Activated naive CD8-positive, alpha-beta T cell treated with anti-CD3 and anti-CD28 coated beads for 36 hours (primary cell): Measurements from ENCODE around the gene CRYBB1. TPM values are rescaled to one million over a fixed set of nuclear protein-coding genes. Genes with fewer than 3 reads are reported as not detected.
A peak's percentile ranks its signal among the peaks of the same experiment; 100 is the strongest.
"Not testable (repeated sequence)": the region's sequence is repeated elsewhere in the genome, so short reads cannot be mapped to it uniquely, and the experiment has no call there.

Experiments
- DNase-seq: peaks from one replicate; pipeline ENCODE4 v3.0.0; 2021
- H3K27ac Mint-ChIP-seq: one replicate; pipeline ENCODE4 v1.8.0; 2022; ENCODE audit warnings: mild to moderate bottlenecking, moderate library complexity, mixed read lengths
- H3K27me3 Mint-ChIP-seq: one replicate; pipeline ENCODE4 v1.8.0; 2022; ENCODE audit warnings: mild to moderate bottlenecking, mixed read lengths
- H3K36me3 Mint-ChIP-seq: one replicate; pipeline ENCODE4 v1.8.0; 2021; ENCODE audit warnings: mild to moderate bottlenecking, mixed read lengths
- H3K4me1 Mint-ChIP-seq: one replicate; pipeline ENCODE4 v1.8.0; 2021; ENCODE audit warnings: mixed read lengths
- H3K4me3 Mint-ChIP-seq: one replicate; pipeline ENCODE4 v1.8.0; 2022; ENCODE audit warnings: mild to moderate bottlenecking, moderate library complexity, mixed read lengths
- H3K9me3 Mint-ChIP-seq: one replicate; pipeline ENCODE4 v1.8.0; 2022; ENCODE audit warnings: mixed read lengths
- total RNA-seq, 2 experiments: library from RNA; stranded (reverse); gene quantifications; one replicate each; pipeline ENCODE4 v1.2.3, GENCODE V29; 2021

Gene CRYBB1
- total RNA-seq, 2 experiments from 2014 or later, result not detected

DNA sequence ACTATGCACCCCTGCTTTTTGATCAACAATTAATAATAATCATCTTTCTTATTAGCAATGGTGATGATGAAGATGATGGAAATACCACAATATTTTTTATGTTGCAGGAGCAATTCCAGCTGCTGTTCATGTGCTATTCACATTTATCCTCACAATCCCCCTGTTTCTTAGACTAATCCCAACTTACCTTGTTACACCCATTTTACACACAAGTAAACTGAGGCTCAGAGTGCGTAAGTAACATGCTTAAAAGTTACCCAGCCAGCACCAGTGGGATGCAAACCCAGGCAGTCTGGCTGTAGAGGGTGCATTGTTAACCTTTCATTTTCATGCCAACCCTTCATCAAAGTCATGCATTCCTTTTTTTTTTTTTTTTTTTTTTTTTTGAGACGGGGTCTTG, 2.4 kb upstream of the CRYBB1 start:
- Mint-ChIP-seq H3K27me3 (no peaks in the 10 kb centered on the region), H3K9me3 (no peaks in the 10 kb centered on the region), H3K27ac (no peak overlapping the region), H3K36me3 (no peaks in the 10 kb centered on the region), H3K4me1 (peaks cover 4% of the 10 kb centered on the region), H3K4me3 (no peak overlapping the region)
- DNase-seq, result no peak

DNA sequence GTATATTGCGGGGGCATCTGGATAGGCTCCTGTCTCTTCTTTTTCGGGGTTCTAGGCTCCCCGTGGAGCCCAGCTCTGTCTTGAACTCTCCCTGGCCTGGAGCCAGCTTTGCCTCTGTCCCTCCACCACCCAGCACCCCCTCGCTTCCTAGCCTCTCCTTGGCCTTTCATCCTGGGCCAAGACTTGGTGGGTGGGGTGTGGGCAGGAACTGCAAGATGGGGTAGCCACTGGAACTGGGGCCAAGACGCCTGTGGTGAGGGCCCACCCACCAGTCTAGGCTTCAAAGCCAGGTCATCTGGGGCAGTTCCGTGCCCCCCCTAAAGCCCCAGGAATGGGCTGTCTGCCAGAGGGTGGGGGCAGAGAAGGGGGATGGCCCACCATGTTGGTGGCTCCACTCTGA, 1.7 kb upstream of the CRYBB1 start:
- H3K27ac Mint-ChIP-seq, result no peak overlapping the region
- H3K4me1 Mint-ChIP-seq, result peaks cover 5% of the 10 kb centered on the region
- no peak for DNase-seq
- no peaks in the 10 kb centered on the region for H3K27me3 Mint-ChIP-seq
- no peaks in the 10 kb centered on the region for H3K36me3 Mint-ChIP-seq
- H3K4me3 Mint-ChIP-seq, result no peak overlapping the region
- H3K9me3 Mint-ChIP-seq, result no peaks in the 10 kb centered on the region

DNA sequence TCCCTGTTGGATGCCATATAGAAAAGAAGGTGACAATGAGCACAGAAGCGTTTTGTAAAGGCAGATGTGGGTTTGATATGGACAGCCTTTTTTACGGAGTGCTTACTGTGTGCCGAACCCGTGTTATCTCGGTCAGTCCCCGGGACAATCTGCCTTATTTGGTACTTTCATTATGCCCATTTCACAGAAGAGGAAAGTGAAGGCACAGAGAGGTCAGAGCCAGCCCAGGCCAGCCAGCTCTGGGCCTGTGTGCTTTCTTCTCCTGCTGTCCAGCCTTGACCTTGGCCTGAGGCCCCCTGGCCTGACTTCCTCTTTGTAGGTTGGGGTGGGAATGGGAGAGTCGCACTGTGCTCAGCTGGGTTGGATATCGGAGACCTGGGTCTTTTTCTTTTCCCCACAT, 628 bp upstream of the CRYBB1 start:
- peaks cover 8% of the 10 kb centered on the region for H3K4me1 Mint-ChIP-seq
- no peak overlapping the region for H3K4me3 Mint-ChIP-seq
- no peak for DNase-seq
- no peak overlapping the region for H3K27ac Mint-ChIP-seq
- no peaks in the 10 kb centered on the region for H3K36me3 Mint-ChIP-seq
- H3K27me3 Mint-ChIP-seq, result no peaks in the 10 kb centered on the region
- H3K9me3 Mint-ChIP-seq, result no peaks in the 10 kb centered on the region

DNA sequence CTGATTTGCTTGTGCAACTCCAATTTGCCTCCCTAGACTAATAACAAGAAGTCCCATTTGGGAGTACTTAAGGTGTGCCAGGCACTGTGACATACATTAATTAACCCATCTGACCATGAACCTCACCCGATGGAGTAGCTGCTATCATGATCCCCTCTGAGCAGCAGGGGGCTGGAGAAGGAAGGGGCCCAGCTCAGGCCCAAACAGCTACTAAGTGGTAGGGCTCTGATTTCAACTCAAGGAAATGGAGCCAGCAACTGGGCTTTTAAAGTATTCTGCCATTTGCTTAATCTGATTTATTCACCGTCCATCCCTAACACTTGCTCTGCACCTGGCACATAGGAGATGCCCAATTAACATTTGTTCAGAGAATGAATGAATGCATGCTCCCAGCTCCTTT, 1.2 kb downstream of the CRYBB1 start:
- Mint-ChIP-seq H3K27me3 (no peaks in the 10 kb centered on the region), H3K36me3 (no peaks in the 10 kb centered on the region), H3K4me3 (no peak overlapping the region), H3K9me3 (no peaks in the 10 kb centered on the region), H3K27ac (no peak overlapping the region), H3K4me1 (peaks cover 8% of the 10 kb centered on the region)
- no peak for DNase-seq

DNA sequence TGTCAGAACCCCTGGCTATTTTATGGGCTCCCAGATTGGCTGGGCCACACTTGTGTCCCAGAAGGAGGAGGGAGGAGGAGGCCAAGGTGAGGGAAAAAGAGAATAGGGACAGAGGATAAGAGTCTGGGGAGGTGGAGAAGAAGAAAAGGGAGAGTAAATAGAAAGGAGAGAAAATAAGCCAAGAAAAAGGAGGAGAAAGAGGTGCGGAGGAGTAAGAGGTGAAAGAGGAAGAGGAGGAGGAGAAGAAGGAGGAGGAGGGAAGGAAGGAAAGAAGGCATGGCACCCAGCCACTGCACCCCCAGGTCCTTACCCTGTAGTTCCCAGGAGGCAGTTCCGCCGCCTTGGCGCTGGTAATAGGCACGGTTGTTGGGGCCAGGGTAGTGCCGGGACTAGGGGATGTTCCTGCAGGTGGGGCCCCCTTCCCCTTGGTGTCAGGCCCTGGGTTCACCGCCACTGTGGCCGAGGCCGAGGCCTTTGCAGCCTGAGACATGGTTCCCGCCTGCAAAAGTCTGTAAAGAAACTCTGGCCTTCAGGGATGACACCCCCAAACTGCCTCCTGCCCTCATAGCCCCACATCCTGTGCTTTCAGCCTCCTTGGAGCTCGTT, 1.9 kb downstream of the CRYBB1 start:
- H3K27ac Mint-ChIP-seq, result no peak overlapping the region
- H3K9me3 Mint-ChIP-seq, result no peaks in the 10 kb centered on the region
- H3K27me3 Mint-ChIP-seq, result no peaks in the 10 kb centered on the region
- H3K36me3 Mint-ChIP-seq, result no peaks in the 10 kb centered on the region
- H3K4me1 Mint-ChIP-seq, result peaks cover 8% of the 10 kb centered on the region
- H3K4me3 Mint-ChIP-seq, result no peak overlapping the region
- no peak for DNase-seq

DNA sequence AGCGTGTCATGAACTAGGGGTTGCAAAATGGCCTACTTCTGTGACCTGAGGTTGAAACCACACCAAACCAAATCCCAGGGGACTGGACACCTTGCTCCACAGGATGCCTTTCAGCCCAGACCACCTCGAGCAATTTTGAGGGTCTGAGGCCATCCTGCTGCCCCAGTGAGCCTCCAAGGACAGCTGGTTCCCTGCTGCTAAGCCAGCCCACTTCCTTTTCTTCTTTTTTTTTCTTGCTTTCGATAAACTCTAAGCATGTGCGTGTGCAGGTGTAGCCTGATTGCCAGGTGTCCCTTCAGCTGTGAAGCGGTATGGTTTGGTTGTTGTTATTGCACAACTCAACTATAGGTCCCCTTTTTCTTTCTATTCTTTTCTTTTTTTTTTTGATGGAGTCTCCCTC, 2.7 kb downstream of the CRYBB1 start:
- H3K36me3 Mint-ChIP-seq, result no peaks in the 10 kb centered on the region
- DNase-seq, result no peak
- no peak overlapping the region for H3K4me3 Mint-ChIP-seq
- no peaks in the 10 kb centered on the region for H3K9me3 Mint-ChIP-seq
- peaks cover 15% of the 10 kb centered on the region for H3K4me1 Mint-ChIP-seq
- no peak overlapping the region for H3K27ac Mint-ChIP-seq
- H3K27me3 Mint-ChIP-seq, result no peaks in the 10 kb centered on the region

DNA sequence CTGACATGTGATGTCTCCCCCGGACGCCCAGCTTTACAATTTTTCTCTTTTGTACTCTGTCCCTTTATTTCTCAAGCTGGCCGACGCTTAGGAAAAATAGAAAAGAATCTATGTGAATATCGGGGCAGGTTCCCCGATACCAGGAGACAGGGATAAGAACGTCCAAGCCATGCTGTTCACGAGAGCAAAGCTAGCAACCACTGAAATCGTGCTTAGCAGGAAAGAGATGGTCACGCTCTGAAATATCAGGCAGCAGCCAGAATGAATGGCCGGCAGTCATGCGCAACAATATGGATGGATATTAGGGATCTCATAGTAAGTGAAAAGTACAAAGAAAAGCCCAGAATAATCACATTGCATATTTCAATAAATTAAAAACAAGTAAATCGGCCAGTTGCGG, 3.5 kb downstream of the CRYBB1 start:
- Mint-ChIP-seq H3K36me3 (no peaks in the 10 kb centered on the region), H3K27ac (no peak overlapping the region), H3K4me3 (no peak overlapping the region), H3K4me1 (peaks cover 15% of the 10 kb centered on the region), H3K9me3 (no peaks in the 10 kb centered on the region), H3K27me3 (no peaks in the 10 kb centered on the region)
- no peak for DNase-seq

DNA sequence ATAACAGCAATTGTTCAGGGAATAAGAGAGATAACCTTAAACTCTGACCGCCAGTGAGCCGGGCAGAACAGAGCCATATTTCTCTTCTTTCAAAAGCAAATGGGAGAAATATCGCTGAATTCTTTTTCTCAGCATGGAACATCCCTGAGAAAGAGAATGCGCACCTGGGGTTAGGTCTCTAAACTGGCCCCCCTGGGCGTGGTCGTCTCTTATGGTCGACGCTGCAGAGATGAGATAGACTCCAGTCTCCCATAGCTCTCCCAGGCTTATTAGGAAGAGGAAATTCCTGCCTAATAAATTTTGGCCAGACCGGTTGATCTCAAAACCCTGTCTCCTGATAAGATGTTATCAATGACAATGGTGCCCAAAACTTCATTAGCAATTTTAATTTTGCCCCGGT, 4.1 kb downstream of the CRYBB1 start:
- H3K9me3 Mint-ChIP-seq, H3K36me3 Mint-ChIP-seq, DNase-seq, H3K27me3 Mint-ChIP-seq, H3K27ac Mint-ChIP-seq, H3K4me3 Mint-ChIP-seq: not testable (repeated sequence)
- peaks cover 15% of the 10 kb centered on the region for H3K4me1 Mint-ChIP-seq

DNA sequence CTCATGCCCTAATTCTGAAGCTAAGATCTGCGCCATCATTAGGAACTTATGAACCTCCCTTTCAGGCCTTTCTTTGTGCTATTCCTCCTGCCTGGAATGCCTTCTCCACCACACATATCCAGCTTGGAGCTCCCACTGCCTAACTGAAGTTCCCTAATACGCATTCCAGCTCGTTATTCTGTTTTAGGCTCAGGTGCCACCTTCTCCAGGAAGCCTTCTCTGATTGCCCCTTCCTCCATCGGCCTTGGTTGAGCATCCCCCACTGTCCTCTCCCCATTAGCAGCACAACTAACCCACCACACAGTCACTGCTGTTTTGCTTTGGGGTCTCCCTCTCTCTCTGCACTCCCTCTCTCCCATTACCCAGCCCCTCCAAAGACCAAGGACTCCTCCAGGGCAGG, 5.2 kb downstream of the CRYBB1 start:
- no peak overlapping the region for H3K27ac Mint-ChIP-seq

DNA sequence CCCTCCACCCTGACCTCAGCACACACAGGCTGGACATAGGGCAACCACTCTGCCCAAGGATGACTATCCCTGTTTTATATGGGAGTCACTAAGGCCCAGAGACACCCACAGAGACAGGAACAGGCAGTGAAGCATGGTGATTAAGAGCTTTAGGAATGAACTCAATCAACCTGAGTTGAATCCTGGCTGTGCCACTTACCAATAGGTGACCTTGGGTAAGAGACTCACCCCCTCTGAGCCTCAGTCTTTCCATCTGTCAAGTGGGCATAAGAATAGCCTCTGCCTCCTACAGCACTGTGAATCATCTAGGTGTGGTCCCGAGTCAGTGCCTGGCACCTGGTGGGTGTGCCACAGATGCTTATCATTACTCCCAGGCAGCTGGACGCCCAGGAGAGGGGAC, 6.8 kb downstream of the CRYBB1 start:
- DNase-seq, result no peak
- Mint-ChIP-seq H3K27ac (no peak overlapping the region), H3K4me1 (peaks cover 13% of the 10 kb centered on the region), H3K9me3 (no peaks in the 10 kb centered on the region), H3K36me3 (no peaks in the 10 kb centered on the region), H3K27me3 (no peaks in the 10 kb centered on the region), H3K4me3 (no peak overlapping the region)

More for the DNA sequence above, 5.2 kb downstream of the CRYBB1 start:
- no peaks in the 10 kb centered on the region for H3K9me3 Mint-ChIP-seq
- H3K4me1 Mint-ChIP-seq, result peaks cover 14% of the 10 kb centered on the region
- DNase-seq, result no peak
- H3K27me3 Mint-ChIP-seq, result no peaks in the 10 kb centered on the region
- no peaks in the 10 kb centered on the region for H3K36me3 Mint-ChIP-seq
- no peak overlapping the region for H3K4me3 Mint-ChIP-seq

DNA sequence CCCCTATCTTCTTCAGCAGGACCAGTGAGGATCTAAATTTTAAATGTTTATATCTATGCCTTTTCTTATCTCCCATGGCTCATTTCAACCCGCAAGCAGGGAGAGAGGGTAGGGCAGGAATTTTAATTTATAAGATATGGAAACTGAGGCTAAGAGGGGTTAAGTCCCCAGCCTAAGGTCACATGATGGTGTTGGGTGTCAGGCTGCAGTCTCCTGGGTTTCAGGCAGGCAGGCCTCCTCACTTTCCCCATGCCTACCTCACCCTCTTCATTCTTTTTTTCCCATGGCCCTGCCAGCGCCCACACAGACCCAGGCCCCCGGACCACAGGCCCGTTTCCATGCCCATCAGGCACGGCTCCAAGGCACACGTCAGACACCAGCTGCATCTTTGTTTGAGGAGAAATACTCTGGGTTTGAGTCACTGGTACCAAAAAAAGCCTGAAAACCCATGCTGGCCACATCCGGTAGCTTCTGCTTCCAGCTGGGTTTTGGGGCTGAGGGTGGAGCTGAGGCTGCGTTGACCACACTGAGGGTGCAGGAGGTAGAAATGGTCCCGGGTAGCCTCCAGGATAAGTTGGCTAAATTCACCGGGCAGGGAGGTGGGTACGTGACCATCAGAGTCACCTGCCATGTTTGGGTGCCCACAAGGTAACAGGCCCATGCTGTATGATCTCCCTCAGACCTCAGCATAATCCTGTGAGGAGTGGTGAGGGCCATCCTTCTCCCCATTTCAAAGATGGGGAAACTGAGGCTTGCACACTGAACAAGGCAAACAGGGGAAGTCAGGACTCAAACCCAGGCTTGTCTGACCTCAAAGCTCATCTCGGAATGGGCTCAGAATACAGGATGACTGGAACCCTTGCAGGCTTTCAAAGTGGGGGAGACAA, 7.5 kb downstream of the CRYBB1 start:
- DNase-seq, result peak; percentile 63
- Mint-ChIP-seq H3K9me3 (no peaks in the 10 kb centered on the region), H3K27me3 (no peaks in the 10 kb centered on the region), H3K4me3 (peak overlapping the region; percentile 11), H3K36me3 (no peaks in the 10 kb centered on the region), H3K4me1 (peaks cover 12% of the 10 kb centered on the region), H3K27ac (peak overlapping the region; percentile 73)

DNA sequence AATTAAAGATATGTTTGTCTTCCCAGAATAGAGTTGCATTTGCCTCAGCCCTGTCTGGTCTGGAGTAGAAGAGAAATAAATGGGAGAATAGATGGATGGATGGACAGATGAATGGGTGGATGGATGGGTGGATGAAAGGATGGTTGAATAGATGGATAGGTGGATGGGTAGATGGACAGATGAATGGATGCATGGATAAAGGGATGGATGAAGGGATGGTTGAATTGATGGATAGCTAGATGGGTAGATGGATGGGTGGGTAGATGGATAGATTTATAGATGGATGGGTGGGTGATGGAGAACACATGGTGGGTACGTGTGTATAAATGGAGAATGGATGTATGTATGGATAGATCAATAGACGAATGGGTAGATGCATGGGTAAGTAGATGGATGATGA, 8.5 kb downstream of the CRYBB1 start:
- H3K4me1 Mint-ChIP-seq, result peaks cover 8% of the 10 kb centered on the region
- H3K27me3 Mint-ChIP-seq, result no peaks in the 10 kb centered on the region
- no peak overlapping the region for H3K27ac Mint-ChIP-seq
- DNase-seq, result no peak
- H3K9me3 Mint-ChIP-seq, result no peaks in the 10 kb centered on the region
- H3K4me3 Mint-ChIP-seq, result no peak overlapping the region
- H3K36me3 Mint-ChIP-seq, result no peaks in the 10 kb centered on the region

DNA sequence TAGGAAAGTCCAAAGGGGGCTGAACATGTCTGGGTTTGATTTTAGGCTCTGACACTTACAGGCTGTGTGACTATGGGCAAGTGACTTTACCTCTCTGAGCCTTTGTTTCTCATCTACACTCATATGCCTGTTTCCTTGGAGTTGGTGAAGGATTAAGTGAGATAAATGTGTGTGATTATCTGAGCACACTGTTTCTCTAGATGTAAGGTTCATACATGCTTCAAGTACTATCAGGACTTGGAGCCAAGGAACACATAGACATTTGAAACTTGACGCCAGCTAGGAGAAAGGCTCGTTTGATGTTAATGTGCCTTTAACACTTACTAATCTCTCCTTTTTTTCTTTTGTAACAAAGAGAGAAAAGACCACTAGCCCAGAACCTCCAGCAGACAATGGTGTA, 9.7 kb downstream of the CRYBB1 start:
- no peak for DNase-seq
- H3K36me3 Mint-ChIP-seq, result no peaks in the 10 kb centered on the region
- H3K27me3 Mint-ChIP-seq, result no peaks in the 10 kb centered on the region
- peaks cover 7% of the 10 kb centered on the region for H3K4me1 Mint-ChIP-seq
- no peaks in the 10 kb centered on the region for H3K9me3 Mint-ChIP-seq
- no peak overlapping the region for H3K27ac Mint-ChIP-seq
- no peak overlapping the region for H3K4me3 Mint-ChIP-seq

DNA sequence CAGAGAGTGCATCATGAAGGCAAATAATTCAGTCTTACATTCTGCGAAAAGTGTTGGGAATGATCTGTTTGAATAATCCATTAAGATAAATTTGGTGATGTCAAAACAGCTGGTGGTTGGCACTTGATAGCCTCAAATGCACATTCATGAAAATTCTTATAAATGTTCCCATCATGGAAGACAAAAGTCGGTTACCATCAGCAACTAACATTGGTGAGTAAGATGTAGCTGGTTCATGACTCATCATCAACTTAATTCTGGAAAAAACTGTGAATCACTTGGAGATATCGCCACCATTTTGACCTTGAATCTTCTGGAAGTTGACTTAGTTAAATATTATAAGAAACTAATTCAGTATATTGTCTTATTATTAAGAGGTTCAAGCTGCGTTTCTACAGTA, 11.2 kb downstream of the CRYBB1 start:
- Mint-ChIP-seq H3K9me3 (no peaks in the 10 kb centered on the region), H3K27ac (no peak overlapping the region)

DNA sequence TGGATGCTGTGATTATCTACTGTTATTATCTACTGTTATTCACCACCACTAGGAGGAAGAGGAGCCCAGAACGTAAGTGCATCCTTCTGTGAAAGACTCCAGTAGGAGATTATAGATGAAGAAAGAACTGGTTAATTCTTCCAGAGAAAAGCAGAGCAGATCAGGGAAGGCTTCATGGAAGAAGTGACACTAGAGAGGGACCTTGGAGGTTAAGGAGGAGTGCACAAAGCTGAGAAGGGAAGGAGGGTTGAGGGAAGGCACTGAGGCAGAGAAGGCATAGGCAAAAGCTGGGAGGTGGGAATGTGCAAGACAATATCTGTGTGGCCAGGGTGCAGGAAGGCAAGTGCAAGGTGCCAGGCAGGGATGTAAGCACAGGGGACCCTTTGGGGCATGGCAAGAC, 13.5 kb downstream of the CRYBB1 start:
- H3K36me3 Mint-ChIP-seq, result no peaks in the 10 kb centered on the region
- H3K27ac Mint-ChIP-seq, result no peak overlapping the region
- H3K4me3 Mint-ChIP-seq, result no peak overlapping the region
- DNase-seq, result no peak
- no peaks in the 10 kb centered on the region for H3K27me3 Mint-ChIP-seq
- peaks cover 3% of the 10 kb centered on the region for H3K4me1 Mint-ChIP-seq
- no peaks in the 10 kb centered on the region for H3K9me3 Mint-ChIP-seq

More for the DNA sequence above, 11.2 kb downstream of the CRYBB1 start:
- no peak for DNase-seq
- H3K4me3 Mint-ChIP-seq, result no peak overlapping the region
- no peaks in the 10 kb centered on the region for H3K27me3 Mint-ChIP-seq
- H3K4me1 Mint-ChIP-seq, result peaks cover 7% of the 10 kb centered on the region
- H3K36me3 Mint-ChIP-seq, result no peaks in the 10 kb centered on the region

DNA sequence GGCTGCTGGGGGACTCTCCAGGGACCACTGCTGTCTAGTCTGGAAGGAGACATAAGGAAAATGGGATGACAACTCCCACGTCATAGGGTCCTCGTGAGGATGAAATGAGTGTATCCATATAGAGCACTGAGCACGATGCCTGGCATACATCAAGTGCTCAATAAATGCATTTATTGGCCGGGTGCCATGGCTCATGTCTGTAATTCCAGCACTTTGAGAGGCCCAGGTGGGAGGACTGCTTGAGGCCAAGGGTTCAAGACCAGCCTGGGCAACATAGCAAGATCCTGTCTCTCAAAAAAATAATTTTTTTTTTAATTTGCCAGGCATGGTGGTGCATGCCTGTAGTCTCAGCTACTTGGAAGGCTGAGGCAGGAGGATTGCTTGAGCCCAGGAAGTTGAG, 15.7 kb downstream of the CRYBB1 start:
- DNase-seq, result no peak
- Mint-ChIP-seq H3K27me3 (no peaks in the 10 kb centered on the region), H3K9me3 (no peaks in the 10 kb centered on the region), H3K27ac (no peak overlapping the region), H3K4me3 (no peak overlapping the region), H3K4me1 (peaks cover 21% of the 10 kb centered on the region), H3K36me3 (peaks cover 2% of the 10 kb centered on the region)
